PC-9 (cell line): ENCODE data around the gene RAP1GAP2. TPM values are rescaled to one million over a fixed set of nuclear protein-coding genes. Genes with fewer than 3 reads are reported as not detected.

ENCODE experiments used
- BruUV-seq: library from RNA; stranded (reverse); fragments of 400-500 nt; replicated peaks from 2 replicates; lab custom pipeline; 2021; lab: Mats Ljungman, UMichigan
- CTCF ChIA-PET: fragments of 300-600 bp; sonication (Branson Sonifier 250); formaldehyde crosslinking; loops from one replicate; lab custom pipeline; 2022; ENCODE audit warnings: antibody characterized with exemption; lab: Charles Lee
- POLR2A ChIA-PET: fragments of 300-600 bp; sonication (Branson Sonifier 250); formaldehyde crosslinking; loops from one replicate; lab custom pipeline; 2022; ENCODE audit warnings: antibody characterized with exemption; ENCODE audit not compliant: unreplicated experiment; lab: Charles Lee
- DNase-seq, 2 experiments: peaks; one replicate each; pipeline versions ENCODE4 v3.0.0 to v3.0.0-alpha.2; 2015 to 2022; ENCODE audit warnings: mixed read lengths in 1 of 2
- H2AFZ ChIP-seq: fragments of 200-600 bp; sonication (generic); 2 replicates; pipeline ENCODE4 v1.8.1; 2017; ENCODE audit warnings: antibody characterized with exemption
- H3F3A ChIP-seq: fragments of 200-600 bp; sonication (generic); 2 replicates; pipeline ENCODE4 v1.8.1; 2017; ENCODE audit warnings: antibody characterized with exemption, mild to moderate bottlenecking, low read depth; ENCODE audit not compliant: insufficient read depth
- H3K27ac ChIP-seq: fragments of 200-600 bp; sonication (generic); 2 replicates; pipeline ENCODE4 v1.6.1; 2016; ENCODE audit warnings: mixed run types
- H3K27me3 ChIP-seq: fragments of 200-600 bp; sonication (generic); 2 replicates; pipeline ENCODE4 v1.6.1; 2016; ENCODE audit warnings: low read depth, mixed run types; ENCODE audit not compliant: insufficient read depth
- H3K36me3 ChIP-seq: fragments of 200-600 bp; sonication (generic); 2 replicates; pipeline ENCODE4 v1.6.1; 2016; ENCODE audit warnings: low read depth, mixed run types
- H3K4me1 ChIP-seq: fragments of 200-600 bp; sonication (generic); replicated peaks from 2 replicates; pipeline ENCODE4 v1.6.1; 2016; ENCODE audit warnings: mixed run types; ENCODE audit not compliant: insufficient read depth
- H3K4me2 ChIP-seq: fragments of 200-600 bp; sonication (generic); 2 replicates; pipeline ENCODE4 v1.6.1; 2017; ENCODE audit warnings: mixed run types
- H3K4me3 ChIP-seq: fragments of 200-600 bp; sonication (generic); 2 replicates; pipeline ENCODE4 v1.6.1; 2016; ENCODE audit warnings: mixed run types
- H3K79me2 ChIP-seq: fragments of 200-600 bp; sonication (generic); 2 replicates; pipeline ENCODE4 v1.6.1; 2017; ENCODE audit warnings: low read depth, mixed run types
- H3K9me2 ChIP-seq: fragments of 200-600 bp; sonication (generic); 2 replicates; pipeline ENCODE4 v1.8.1; 2017; ENCODE audit warnings: mild to moderate bottlenecking; ENCODE audit not compliant: insufficient read depth
- H3K9me3 ChIP-seq: fragments of 200-600 bp; sonication (generic); 2 replicates; pipeline ENCODE4 v1.8.1; 2016; ENCODE audit warnings: low read depth; ENCODE audit not compliant: insufficient read depth
- H4K20me1 ChIP-seq: fragments of 200-600 bp; sonication (generic); 2 replicates; pipeline ENCODE4 v1.8.1; 2017; ENCODE audit not compliant: insufficient read depth
- CTCF ChIP-seq: fragments of 200-600 bp; sonication (generic); conservative IDR thresholded peaks from 2 replicates; pipeline ENCODE4 v1.6.1; 2017; ENCODE audit warnings: mixed run types, antibody characterized with exemption, mild to moderate bottlenecking, moderate library complexity
- EZH2 ChIP-seq: fragments of 200-600 bp; sonication (generic); IDR thresholded peaks from 2 replicates; pipeline ENCODE4 v1.8.0; 2017; ENCODE audit warnings: antibody characterized with exemption, low read depth
- intact Hi-C: fragments of 100-400 bp; cut with micrococcal nuclease; formaldehyde crosslinking; loops from one replicate; pipeline ENCODE4 v1.10.0; 2022; ENCODE audit not compliant: unreplicated experiment
- total RNA-seq: library from RNA; stranded (reverse); gene quantifications from 2 replicates; pipeline ENCODE4 v1.2.3, GENCODE V29; 2021

Gene RAP1GAP2
- total RNA-seq, 1 experiment from 2014 or later = 10.1 TPM

GRCh38 chr17:3026125-3026855, 230.1 kb downstream of the RAP1GAP2 start:
- Histone ChIP-seq H3K4me1 (no peaks in the 10 kb centered on the region), H2AFZ (no peak overlapping the region), H3K79me2 (no peaks in the 10 kb centered on the region), H3K9me3 (no peaks in the 10 kb centered on the region; the same call in 1 of the 2 replicates), H3K36me3 (peaks cover 4% of the 10 kb centered on the region; the same call in 1 of the 2 replicates), H3K4me3 (no peak overlapping the region), H3K27me3 (no peaks in the 10 kb centered on the region), H3F3A (no peaks in the 10 kb centered on the region), H3K9me2 (no peaks in the 10 kb centered on the region), H3K27ac (no peak overlapping the region), H3K4me2 (no peak overlapping the region), H4K20me1 (no peaks in the 10 kb centered on the region)
- DNase-seq = no peak
- ChIA-PET POLR2A (no interaction called here), CTCF (no interaction called here)
- no peak for TF ChIP-seq CTCF
- no peak for TF ChIP-seq EZH2
- no TSS peak for BruUV-seq
- intact Hi-C loops = no loop called here

- no peaks in the 10 kb centered on the region for H3K9me2 ChIP-seq
- H4K20me1 ChIP-seq = no peaks in the 10 kb centered on the region
- no peaks in the 10 kb centered on the region; the same call in 1 of the 2 replicates for H3K9me3 ChIP-seq
- H3K4me3 ChIP-seq = no peak overlapping the region
- DNase-seq = no peak
- H3K27ac ChIP-seq = no peak overlapping the region
- CTCF ChIA-PET = no interaction called here
- TF ChIP-seq EZH2 (no peak), CTCF (no peak)
- no peaks in the 10 kb centered on the region for H3K27me3 ChIP-seq
- H3K4me1 ChIP-seq = no peaks in the 10 kb centered on the region
- H3F3A ChIP-seq = no peaks in the 10 kb centered on the region
- no peak overlapping the region for H2AFZ ChIP-seq
- POLR2A ChIA-PET = interaction anchor here (0.5 kb wide), 1 partner anchor 1162 kb away, joined by 12 read pairs; no protein-coding TSS in a partner anchor
- intact Hi-C loops = no loop called here
- H3K4me2 ChIP-seq = no peak overlapping the region
- peaks cover 4% of the 10 kb centered on the region; the same call in 1 of the 2 replicates for H3K36me3 ChIP-seq
- no peaks in the 10 kb centered on the region for H3K79me2 ChIP-seq
- no TSS peak for BruUV-seq
Observed at GRCh38 chr17:3026856-3027751, 230.9 kb downstream of the RAP1GAP2 start.

GRCh38 chr17:3027786-3028532, 231.7 kb downstream of the RAP1GAP2 start:
- no peaks in the 10 kb centered on the region for H3K79me2 ChIP-seq
- no peak overlapping the region for H3K4me3 ChIP-seq
- POLR2A ChIA-PET = no interaction called here
- CTCF ChIA-PET = no interaction called here
- no peaks in the 10 kb centered on the region for H3K27me3 ChIP-seq
- DNase-seq = no peak
- H4K20me1 ChIP-seq = no peaks in the 10 kb centered on the region
- TF ChIP-seq EZH2 (no peak), CTCF (no peak)
- BruUV-seq = no TSS peak
- no peaks in the 10 kb centered on the region for H3K9me2 ChIP-seq
- H3K9me3 ChIP-seq = no peaks in the 10 kb centered on the region
- no peak overlapping the region for H2AFZ ChIP-seq
- no peaks in the 10 kb centered on the region for H3F3A ChIP-seq
- intact Hi-C loops = no loop called here
- H3K4me1 ChIP-seq = no peaks in the 10 kb centered on the region
- no peak overlapping the region for H3K4me2 ChIP-seq
- H3K36me3 ChIP-seq = peaks cover under 1% of the 10 kb centered on the region; the same call in 1 of the 2 replicates
- no peak overlapping the region for H3K27ac ChIP-seq
